SK-N-MC (cell line): ENCODE results near the gene SLC66A2.

Experiments used
- DNase-seq: peaks from one replicate; pipeline ENCODE4 v3.0.0-alpha.2; 2011; ENCODE audit warnings: low read depth, low spot score
- H3K27ac ChIP-seq: fragments of 200-600 bp; sonication (generic); 2 replicates; pipeline ENCODE4 v1.5.1; 2016; ENCODE audit warnings: mixed run types
- H3K36me3 ChIP-seq: fragments of 200-600 bp; sonication (generic); 2 replicates; pipeline ENCODE4 v1.6.1; 2017; ENCODE audit warnings: antibody characterized with exemption, low read length, mixed read lengths; ENCODE audit not compliant: insufficient read depth
- H3K4me3 ChIP-seq: fragments of 200-600 bp; sonication (generic); 2 replicates; pipeline ENCODE4 v1.5.1; 2016
- H3K9ac ChIP-seq: fragments of 200-600 bp; sonication (generic); 2 replicates; pipeline ENCODE4 v1.8.0; 2017; ENCODE audit warnings: mixed run types, mixed read lengths; ENCODE audit not compliant: insufficient read length
- H3K9me3 ChIP-seq: fragments of 200-600 bp; sonication (generic); 2 replicates; pipeline ENCODE4 v1.6.1; 2017; ENCODE audit warnings: low read depth, mild to moderate bottlenecking, antibody characterized with exemption, low read length, moderate library complexity, mixed read lengths
- EZH2 ChIP-seq: fragments of 200-600 bp; sonication (generic); IDR thresholded peaks from one replicate; pipeline ENCODE4 v1.6.1; 2017; ENCODE audit warnings: antibody characterized with exemption
- FOXP2 ChIP-seq: optimal IDR thresholded peaks from 2 replicates; pipeline ENCODE3; 2011; ENCODE audit warnings: mild to moderate bottlenecking, moderate library complexity; ENCODE audit not compliant: insufficient read depth; ENCODE audit errors: extremely low read length, control extremely low read depth
- POLR2AphosphoS5 ChIP-seq: IDR thresholded peaks from 2 replicates; pipeline ENCODE4 v1.6.1; 2012; ENCODE audit warnings: mild to moderate bottlenecking, low read depth, low read length, borderline replicate concordance

The SLC66A2 gene

GRCh38 chr18:79872527-79873444, 78.7 kb downstream of the SLC66A2 start:
- Histone ChIP-seq H3K27ac (no peak overlapping the region), H3K36me3 (no peaks in the 10 kb centered on the region), H3K9ac (no peak overlapping the region), H3K4me3 (no peak overlapping the region), H3K9me3 (no peaks in the 10 kb centered on the region)
- DNase-seq: no peak
- TF ChIP-seq EZH2 (no peak), POLR2AphosphoS5 (no peak), FOXP2 (no peak)

GRCh38 chr18:79871481-79872091, 79.9 kb downstream of the SLC66A2 start:
- H3K27ac ChIP-seq: no peak overlapping the region
- H3K9ac ChIP-seq: no peak overlapping the region
- no peak overlapping the region for H3K4me3 ChIP-seq
- H3K9me3 ChIP-seq: no peaks in the 10 kb centered on the region
- TF ChIP-seq POLR2AphosphoS5: no peak
- no peak for TF ChIP-seq EZH2
- TF ChIP-seq FOXP2: no peak
- no peaks in the 10 kb centered on the region for H3K36me3 ChIP-seq
- DNase-seq: no peak

- TF ChIP-seq EZH2: no peak
- TF ChIP-seq POLR2AphosphoS5: no peak
- TF ChIP-seq FOXP2: no peak
- no peak for DNase-seq
- Histone ChIP-seq H3K9ac (no peak overlapping the region), H3K4me3 (no peak overlapping the region), H3K27ac (no peak overlapping the region), H3K9me3 (no peaks in the 10 kb centered on the region), H3K36me3 (no peaks in the 10 kb centered on the region)
Observed at GRCh38 chr18:79871026-79871390, 80.4 kb downstream of the SLC66A2 start.

GRCh38 chr18:79870301-79871025, 81.0 kb downstream of the SLC66A2 start:
- Histone ChIP-seq H3K9ac (no peak overlapping the region), H3K4me3 (no peak overlapping the region), H3K27ac (no peak overlapping the region), H3K9me3 (no peaks in the 10 kb centered on the region), H3K36me3 (no peaks in the 10 kb centered on the region)
- TF ChIP-seq EZH2 (no peak), FOXP2 (no peak), POLR2AphosphoS5 (no peak)
- DNase-seq: no peak

GRCh38 chr18:79869591-79870300, 81.7 kb downstream of the SLC66A2 start:
- Histone ChIP-seq H3K9me3 (no peaks in the 10 kb centered on the region), H3K9ac (no peak overlapping the region), H3K27ac (no peak overlapping the region), H3K4me3 (no peak overlapping the region), H3K36me3 (no peaks in the 10 kb centered on the region)
- TF ChIP-seq EZH2 (no peak), POLR2AphosphoS5 (no peak), FOXP2 (no peak)
- DNase-seq: no peak

DNA sequence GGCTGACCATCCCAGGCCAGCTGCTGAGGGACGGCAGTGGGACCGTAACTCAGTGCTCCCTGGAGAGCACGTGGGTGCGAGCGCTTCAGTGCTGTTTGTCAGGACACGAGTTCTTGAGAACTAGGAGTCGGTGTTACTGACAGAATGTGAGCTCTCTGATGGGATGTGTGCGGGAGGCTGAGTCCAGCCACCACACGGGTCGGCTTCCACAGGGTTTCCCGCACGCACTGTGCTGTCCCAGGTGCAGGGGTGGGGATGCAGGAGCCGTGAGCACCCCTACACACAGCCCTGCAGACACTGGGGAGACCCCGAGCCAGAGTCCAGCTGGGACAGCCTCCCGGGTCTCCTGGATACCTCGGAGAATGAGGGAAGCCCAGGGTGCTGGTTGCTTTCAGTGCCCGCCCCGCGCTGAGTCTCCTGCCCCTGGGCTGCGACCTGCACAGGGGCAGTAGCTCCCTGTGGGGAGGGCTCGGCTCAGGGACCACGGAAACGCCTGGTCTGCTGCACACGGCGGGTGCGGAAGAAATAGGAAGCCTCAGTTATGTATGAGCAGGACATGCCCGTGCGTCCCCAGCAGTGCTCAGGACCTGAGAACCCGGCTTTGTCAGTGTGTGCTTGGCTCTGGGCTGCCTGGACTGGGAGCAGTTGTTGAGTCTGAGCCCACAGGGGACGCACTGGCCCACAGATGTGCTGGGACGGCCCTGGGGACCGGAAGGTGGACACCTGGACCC, 82.5 kb downstream of the SLC66A2 start:
- DNase-seq: no peak
- Histone ChIP-seq H3K9me3 (no peaks in the 10 kb centered on the region), H3K9ac (no peak overlapping the region), H3K4me3 (no peak overlapping the region), H3K36me3 (no peaks in the 10 kb centered on the region), H3K27ac (no peak overlapping the region)
- TF ChIP-seq FOXP2 (no peak), EZH2 (no peak), POLR2AphosphoS5 (no peak)

GRCh38 chr18:79868168-79868784, 83.2 kb downstream of the SLC66A2 start:
- TF ChIP-seq EZH2 (no peak), FOXP2 (no peak), POLR2AphosphoS5 (no peak)

More at GRCh38 chr18:79868168-79868784, 83.2 kb downstream of the SLC66A2 start:
- Histone ChIP-seq H3K4me3 (no peak overlapping the region), H3K9me3 (no peaks in the 10 kb centered on the region), H3K36me3 (no peaks in the 10 kb centered on the region), H3K9ac (no peak overlapping the region), H3K27ac (no peak overlapping the region)
- no peak for DNase-seq
